Measurements from ENCODE around the gene COX6B1. TPM values are rescaled to one million over a fixed set of nuclear protein-coding genes. Genes with fewer than 3 reads are reported as not detected.

The COX6B1 gene
- total RNA-seq, 2 experiments from 2014 or later, result 426 to 431 TPM

DNA sequence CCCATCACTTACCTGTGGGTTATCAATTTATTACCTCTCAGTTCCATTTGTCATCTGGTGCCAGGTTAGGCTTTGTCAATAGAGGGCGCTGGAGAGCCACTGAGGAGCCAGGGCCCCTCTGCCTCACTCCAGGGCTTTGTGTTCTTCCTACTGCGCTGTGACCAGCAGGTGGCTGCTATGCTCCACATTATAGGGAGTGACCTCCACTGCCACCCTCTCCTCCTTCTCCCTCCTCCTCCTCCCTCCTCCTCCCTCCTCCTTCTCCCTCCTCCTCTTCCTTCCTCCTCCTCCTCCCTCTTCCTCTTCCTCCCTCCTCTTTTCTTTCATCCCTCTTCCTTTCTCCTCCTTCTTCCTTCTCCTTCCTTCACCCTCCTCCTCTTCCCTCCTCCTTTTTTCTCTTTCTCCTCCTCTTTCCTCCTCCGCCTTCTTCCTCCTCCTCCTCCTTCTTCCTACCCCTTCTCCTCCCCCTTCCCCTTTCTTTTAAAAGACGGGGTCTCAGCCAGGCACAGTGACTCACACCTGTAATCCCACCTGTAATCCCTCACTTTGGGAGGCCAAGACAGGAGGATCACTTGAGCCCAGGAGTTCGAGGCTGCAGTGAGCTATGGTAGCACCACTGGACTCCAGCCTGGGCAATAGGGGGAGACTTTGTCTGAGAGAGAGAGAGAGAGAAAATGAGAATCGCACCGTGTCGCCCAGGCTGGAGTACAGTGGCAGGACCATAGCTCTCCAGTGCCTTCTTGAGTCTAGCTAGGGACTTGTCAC lies 45.9 kb downstream of the COX6B1 start:
- ChIA-PET CTCF (interaction anchor here (0.6 to 2.8 kb wide), 20 partner anchors 8 to 181 kb away, joined by 3 to 35 read pairs (median 4); partner anchors contain the start of genes IGFLR1, KIRREL2, LIN37 and PSENEN), POLR2A (interaction anchor here (0.6 to 0.7 kb wide), 2 partner anchors 28 to 192 kb away, joined by 3 to 4 read pairs; no protein-coding TSS in a partner anchor)

DNA sequence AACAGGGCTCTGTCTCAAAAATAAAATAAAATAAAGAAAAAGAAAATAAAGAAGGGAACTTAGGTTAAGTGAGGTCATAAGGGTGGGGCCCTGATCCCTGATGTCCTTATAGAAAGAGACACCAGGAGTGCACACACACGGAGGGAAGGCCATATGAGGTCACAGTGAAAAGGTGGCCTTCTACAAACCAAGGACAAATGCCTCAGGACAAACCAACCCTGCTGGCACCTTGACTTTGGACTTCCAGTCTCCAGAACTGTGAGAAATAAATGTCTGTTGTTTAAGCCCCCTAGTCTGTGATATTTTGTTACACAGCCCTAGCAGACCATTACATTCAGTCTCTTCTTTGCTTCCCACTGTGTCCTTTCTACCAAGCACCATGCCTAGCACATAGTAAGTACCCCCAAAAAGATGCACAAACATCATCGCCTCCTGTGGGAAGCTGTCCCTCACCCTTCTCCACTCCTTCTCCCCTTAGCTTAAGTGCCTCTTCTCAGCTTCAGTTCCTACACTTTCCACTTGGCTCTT lies 47.8 kb downstream of the COX6B1 start:
- POLR2A ChIA-PET, result no interaction called here
- CTCF ChIA-PET, result interaction anchor here (2.8 to 8.5 kb wide), 3 partner anchors 17 to 124 kb away, joined by 10 to 67 read pairs (median 17); no protein-coding TSS in a partner anchor

DNA sequence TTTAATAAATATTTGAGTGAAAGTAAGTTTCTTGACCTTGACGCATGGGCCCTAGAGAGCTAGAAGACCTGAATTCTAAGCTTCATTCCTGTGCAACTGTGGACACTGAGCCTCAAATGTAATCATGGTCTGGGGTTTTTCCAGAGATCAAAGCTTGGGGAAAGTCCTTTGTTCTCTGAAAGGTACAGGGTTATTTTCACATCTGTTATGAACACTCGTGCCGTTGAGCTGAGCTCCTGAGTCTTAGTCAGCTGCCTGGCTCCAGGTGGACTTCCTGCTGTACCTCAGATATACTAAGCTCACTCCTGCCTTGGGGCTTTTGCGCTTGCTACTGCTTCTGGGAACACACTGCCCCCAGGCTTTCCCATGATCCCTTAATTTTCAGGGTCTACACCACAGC lies 48.7 kb downstream of the COX6B1 start:
- ChIA-PET CTCF (interaction anchor here (2.8 to 8.5 kb wide), 3 partner anchors 16 to 123 kb away, joined by 10 to 67 read pairs (median 17); no protein-coding TSS in a partner anchor), POLR2A (interaction anchor here (0.5 kb wide), 1 partner anchor 123 kb away, joined by 3 read pairs; no protein-coding TSS in a partner anchor)

DNA sequence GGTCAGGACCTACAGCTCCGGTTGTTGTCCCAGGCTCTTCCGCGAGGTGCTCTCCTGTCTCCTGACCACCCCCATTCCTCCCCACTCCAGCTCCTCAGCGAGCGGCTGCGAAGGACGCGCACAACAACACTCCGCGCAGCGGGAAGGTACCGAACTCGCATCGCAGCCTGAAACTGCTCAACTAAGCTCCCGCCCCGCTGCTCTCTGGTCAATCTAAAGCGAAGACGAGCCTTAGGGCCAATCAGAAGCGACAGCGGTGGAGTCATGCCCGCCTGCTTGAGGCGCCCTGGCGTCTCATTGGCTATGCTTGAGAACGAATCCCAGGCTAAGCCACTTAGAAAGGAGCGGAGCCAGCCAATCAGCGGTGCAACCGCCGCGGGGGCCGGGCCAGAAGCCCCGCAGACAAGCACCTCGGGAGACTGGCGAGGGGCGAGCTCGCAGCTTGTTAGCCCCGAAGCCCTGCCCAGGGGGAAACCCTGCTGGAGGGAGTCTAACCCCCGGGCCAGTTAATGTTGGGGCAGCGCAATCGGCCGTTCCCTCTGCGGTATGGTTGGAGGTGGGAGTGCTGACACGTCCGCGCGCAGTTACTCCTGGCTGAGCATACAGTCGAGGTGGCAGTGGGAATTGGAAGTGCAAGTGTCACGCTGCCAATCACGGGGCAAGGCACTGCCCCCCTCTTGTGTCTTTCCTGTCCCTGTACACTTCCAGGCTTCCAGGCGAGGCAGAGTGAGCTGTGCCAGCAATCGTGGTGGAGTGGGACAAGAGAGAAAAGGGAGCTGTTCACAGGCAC lies 54.3 kb downstream of the COX6B1 start:
- ChIA-PET CTCF (interaction anchor here (0.7 to 8.5 kb wide), 6 partner anchors 8 to 46 kb away, joined by 3 to 67 read pairs (median 4); partner anchors contain the start of gene LIN37), POLR2A (interaction anchor here (0.8 to 2.6 kb wide), 7 partner anchors 11 to 55 kb away, joined by 3 to 56 read pairs (median 7); partner anchors contain the start of genes PSENEN and U2AF1L4)

DNA sequence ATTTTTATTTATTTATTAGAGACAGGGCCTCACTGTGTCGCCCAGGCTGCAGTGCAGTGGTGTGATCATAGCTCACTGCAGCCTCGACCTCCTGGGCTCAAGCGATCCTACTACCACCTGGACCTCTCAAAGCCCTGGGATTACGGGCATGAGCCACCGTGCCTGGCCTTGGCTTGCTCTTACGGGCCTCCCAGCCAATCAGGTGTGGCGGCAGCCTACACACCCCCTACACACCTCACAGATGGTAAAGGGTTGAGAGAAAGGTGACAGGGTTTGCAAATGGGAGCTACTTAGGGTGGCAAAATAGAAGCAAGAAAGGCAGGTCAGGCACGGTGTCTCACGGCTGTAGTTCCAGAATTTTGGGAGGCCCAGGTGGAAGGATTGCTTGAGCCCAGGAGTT lies 55.2 kb downstream of the COX6B1 start:
- ChIA-PET CTCF (interaction anchor here (0.7 to 8.5 kb wide), 4 partner anchors 9 to 193 kb away, joined by 3 to 67 read pairs (median 6); no protein-coding TSS in a partner anchor), POLR2A (interaction anchor here (1.5 to 2.6 kb wide), 3 partner anchors 10 to 37 kb away, joined by 7 to 56 read pairs (median 8); no protein-coding TSS in a partner anchor)

DNA sequence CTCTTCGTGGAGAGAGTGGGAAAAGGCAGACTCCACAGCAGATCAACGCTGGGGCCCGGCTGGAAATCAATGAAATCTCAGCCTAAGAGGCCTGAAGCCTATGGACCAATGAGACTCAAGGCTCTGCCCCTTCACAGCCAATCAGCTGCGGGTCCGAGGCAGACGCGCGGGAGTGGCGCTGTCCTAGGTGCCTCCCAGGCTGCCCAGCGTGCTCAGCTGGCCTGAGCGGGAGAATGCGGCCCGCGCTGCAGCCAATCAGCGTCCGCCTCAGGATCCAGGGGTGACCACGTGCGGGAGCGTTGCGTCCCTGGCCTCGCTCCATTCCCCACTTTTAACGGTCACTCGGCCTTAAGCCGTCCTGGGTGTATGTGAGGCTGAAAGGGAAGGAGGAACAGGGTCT lies 56.1 kb downstream of the COX6B1 start, which contains the start of gene ZBTB32:
TSS of gene ZBTB32 (plus strand) at position 341 of the 400 bp plus-strand sequence. CDS start 10,069 bp downstream, outside the sequence.
- ChIA-PET CTCF (interaction anchor here (0.6 to 8.5 kb wide), 4 partner anchors 9 to 192 kb away, joined by 3 to 67 read pairs (median 3); no protein-coding TSS in a partner anchor), POLR2A (interaction anchor here (2.6 kb wide), 1 partner anchor 36 kb away, joined by 7 read pairs; no protein-coding TSS in a partner anchor)

Other genes starting within 250 kb of the COX6B1 start
- not detected for gene FFAR2, start 200.1 kb upstream of the COX6B1 start, total RNA-seq
- not detected for gene KRTDAP, start 157.9 kb upstream of the COX6B1 start, total RNA-seq
- gene DMKN, start 134.7 kb upstream of the COX6B1 start, total RNA-seq, result 1 to 10 TPM in 1 of 2 experiments, under 1 TPM in 1; 0.65 to 2.0 TPM
- not detected for gene SBSN, start 120.0 kb upstream of the COX6B1 start, total RNA-seq
- gene GAPDHS, start 114.9 kb upstream of the COX6B1 start, total RNA-seq, result not detected
- gene TMEM147, start 102.7 kb upstream of the COX6B1 start, total RNA-seq, result 100 to 1,000 TPM; 106 to 110 TPM
- gene ATP4A, start 84.7 kb upstream of the COX6B1 start, total RNA-seq, result not detected
- gene PMIS2, start 62.1 kb upstream of the COX6B1 start, total RNA-seq, result not detected
- 10 to 100 TPM; 38.8 to 40.9 TPM for gene HAUS5, start 35.6 kb upstream of the COX6B1 start, total RNA-seq
- gene RBM42, start 19.3 kb upstream of the COX6B1 start, total RNA-seq, result 100 to 1,000 TPM; 102 to 104 TPM
- 1 to 10 TPM; 2.0 to 2.1 TPM for gene ETV2, start 6.6 kb upstream of the COX6B1 start, total RNA-seq
- gene UPK1A, start 18.2 kb downstream of the COX6B1 start, total RNA-seq, result under 1 TPM; 0.23 to 0.38 TPM
- 100 to 1,000 TPM; 278 to 282 TPM for gene ZBTB32, start 56.2 kb downstream of the COX6B1 start, total RNA-seq
- gene KMT2B, start 69.7 kb downstream of the COX6B1 start, total RNA-seq, result 10 to 100 TPM; 52.0 to 53.1 TPM
- 10 to 100 TPM; 82.6 to 85.6 TPM for gene IGFLR1, start 94.1 kb downstream of the COX6B1 start, total RNA-seq
- gene U2AF1L4, start 97.1 kb downstream of the COX6B1 start, total RNA-seq, result 10 to 100 TPM; 24.9 to 26.6 TPM
- 10 to 100 TPM; 50.8 to 53.4 TPM for gene PSENEN, start 97.3 kb downstream of the COX6B1 start, total RNA-seq
- gene LIN37, start 100.3 kb downstream of the COX6B1 start, total RNA-seq, result 10 to 100 TPM in 1 of 2 experiments, 1 to 10 TPM in 1; 7.3 to 10.5 TPM
- gene HSPB6, start 108.7 kb downstream of the COX6B1 start, total RNA-seq, result under 1 TPM in 1 of 2 experiments, not detected in 1; 0.21 TPM
- 10 to 100 TPM; 33.7 to 37.0 TPM for gene PROSER3, start 109.9 kb downstream of the COX6B1 start, total RNA-seq
- 10 to 100 TPM; 12.0 to 16.5 TPM for gene ARHGAP33, start 127.2 kb downstream of the COX6B1 start, total RNA-seq
- gene PRODH2, start 164.5 kb downstream of the COX6B1 start, total RNA-seq, result not detected
- not detected for gene NPHS1, start 204.2 kb downstream of the COX6B1 start, total RNA-seq
- 1 to 10 TPM; 1.0 TPM for gene KIRREL2, start 208.6 kb downstream of the COX6B1 start, total RNA-seq
- gene APLP1, start 220.3 kb downstream of the COX6B1 start, total RNA-seq, result 1 to 10 TPM in 1 of 2 experiments, under 1 TPM in 1; 0.61 to 1.7 TPM